Measurements from ENCODE around the gene MTUS2. TPM values are rescaled to one million over a fixed set of nuclear protein-coding genes. Genes with fewer than 3 reads are reported as not detected.

The MTUS2 gene
- total and polyA plus RNA-seq, 10 of the 15 experiments (the other 5 are each of a cell fraction or from before 2014, with no cell fraction given) = under 0.01 to 0.05 (median 0.02) TPM; not detected in 6

- H3K27me3 ChIP-seq (replicated peaks in 1 of 2; ENCODE audit: control insufficient read depth in 2 of 2, insufficient read depth in 2 of 2, low read length in 1 of 2) = no peaks in the 10 kb centered on the region
- no peaks in the 10 kb centered on the region for H3K9me3 ChIP-seq (replicated peaks; ENCODE audit: control insufficient read depth, insufficient read depth, low read length)
- H4K20me1 ChIP-seq (ENCODE audit: control insufficient read depth, insufficient read depth) = 0 out of 2 replicates have a peak, but pooled peaks cover 4% of the 10 kb centered on the region
- ChIA-PET CTCF (no interaction called here), SMC1A (ENCODE audit: uncharacterized antibody, unreplicated experiment) (no interaction called here), RAD21 (ENCODE audit: unreplicated experiment) (no interaction called here), POLR2A (interaction anchor here (0.6 kb wide), 1 partner anchor 417 kb away, joined by 3 read pairs; no protein-coding TSS in a partner anchor)
- no TSS peak for BruUV-seq (replicated peaks)
- intact Hi-C loops (cut with micrococcal nuclease; ENCODE audit: unreplicated experiment) = no loop called here
- in situ Hi-C loops (cut with MboI) = no loop called here
- H3K79me2 ChIP-seq (ENCODE audit: control insufficient read depth, insufficient read depth, low read length) = peaks cover 3% of the 10 kb centered on the region
- no peak overlapping the region for H2AFZ ChIP-seq (ENCODE audit: control insufficient read depth, low read depth, low read length)
- H3K4me3 ChIP-seq = no peak overlapping the region
- no peaks in the 10 kb centered on the region for H3K4me1 ChIP-seq (ENCODE audit: control insufficient read depth, insufficient read depth, low read length)
- no peak for DNase-seq (ENCODE audit: low read depth, low spot score)
- TF ChIP-seq TAF1 (IDR thresholded peaks at IDR 0.05; ENCODE audit: borderline replicate concordance, low read depth, low read length) (no peak), HDAC6 (IDR thresholded peaks at IDR 0.05; ENCODE audit: unreplicated experiment) (no peak), GATAD2B (conservative IDR thresholded peaks at IDR 0.05; ENCODE audit: low read depth) (no peak), SP1 (IDR thresholded peaks at IDR 0.05; ENCODE audit: low read depth, low read length) (no peak), CBX3 (IDR thresholded peaks at IDR 0.05; ENCODE audit: borderline replicate concordance, low read depth) (no peak), SIX5 (IDR thresholded peaks at IDR 0.05; ENCODE audit: low read depth, low read length, severe bottlenecking) (no peak), SKIL (IDR thresholded peaks at IDR 0.05; ENCODE audit: low read depth, poor library complexity, severe bottlenecking) (no peak), IKZF2 (IDR thresholded peaks at IDR 0.05) (no peak), EP300 (IDR thresholded peaks at IDR 0.05; ENCODE audit: borderline replicate concordance in 1 of 2, control insufficient read depth in 1 of 2, low read depth in 2 of 2, low read length in 2 of 2) (no peak), ZNF274 (IDR thresholded peaks at IDR 0.05; ENCODE audit: insufficient read depth, insufficient read length) (no peak), TARDBP (IDR thresholded peaks at IDR 0.05; ENCODE audit: borderline replicate concordance) (no peak), CEBPB (IDR thresholded peaks at IDR 0.05; ENCODE audit: borderline replicate concordance in 1 of 2, low read depth in 2 of 2, low read length in 2 of 2) (no peak), JUND (IDR thresholded peaks at IDR 0.05; ENCODE audit: low read depth, low read length) (no peak), SUZ12 (IDR thresholded peaks at IDR 0.05; ENCODE audit: unreplicated experiment) (no peak), ZNF207 (IDR thresholded peaks at IDR 0.05; ENCODE audit: borderline replicate concordance) (no peak), KLF5 (IDR thresholded peaks at IDR 0.05; ENCODE audit: partially characterized antibody) (no peak), ZBTB4 (CRISPR knock-in tag; IDR thresholded peaks at IDR 0.05) (no peak)
- H3K27ac ChIP-seq (ENCODE audit: control insufficient read depth, insufficient read depth) = no peak overlapping the region
- 95% methylated on average over 24 of the region's 24 CpGs for WGBS (ENCODE audit: insufficient coverage, insufficient replicate concordance, low lambda C conversion rate, missing lambda C conversion rate)
- peaks cover 11 to 17% of the 10 kb centered on the region in 2 experiments for H3K36me3 ChIP-seq (ENCODE audit: control insufficient read depth in 2 of 2, insufficient read depth in 2 of 2, low read length in 1 of 2)
- no peak for ATAC-seq
- FAIRE-seq = no peak
- no peak overlapping the region for H3K9ac ChIP-seq (ENCODE audit: control insufficient read depth, insufficient read depth, low read length)
- H3K4me2 ChIP-seq (ENCODE audit: control insufficient read depth, insufficient read depth) = no peak overlapping the region
Observed at GRCh38 chr13:29535663-29536655, 715.8 kb downstream of the MTUS2 start.
